ENCODE results near the gene ZNF410. TPM values are rescaled to one million over a fixed set of nuclear protein-coding genes. Genes with fewer than 3 reads are reported as not detected.
"Not testable (repeated sequence)": the region's sequence is repeated elsewhere in the genome, so short reads cannot be mapped to it uniquely, and the experiment has no call there.

Gene ZNF410
- total RNA-seq, 6 donors from 2014 or later: 23.4 to 80.7 (median 42.5) TPM

GRCh38 chr14:73861073-73861472 lies 25.6 kb upstream of the ZNF410 start:
- no peaks in the 10 kb centered on the region for H3K9me3 ChIP-seq
- no peak overlapping the region for H3K27ac ChIP-seq
- no peaks in the 10 kb centered on the region for H3K4me1 ChIP-seq
- peaks cover 0 to 9% (median 4%) of the 10 kb centered on the region in 4 donors for H3K36me3 ChIP-seq
- no peak overlapping the region for H3K4me3 ChIP-seq
- TF ChIP-seq POLR2AphosphoS5 (IDR thresholded peaks at IDR 0.05) (no peak), EP300 (IDR thresholded peaks at IDR 0.05) (no peak), CTCF (IDR thresholded peaks at IDR 0.05) (no peak), POLR2A (IDR thresholded peaks at IDR 0.05) (no peak)
- no peaks in the 10 kb centered on the region for H3K27me3 ChIP-seq
- WGBS, 2 donors: 93 to 95% methylated on average over 5 of the region's 5 CpGs
- DNase-seq (no peak), ATAC-seq (ENCODE audit: low FRiP score in 2 of 2) (no peak)

GRCh38 chr14:73862480-73862879 lies 24.2 kb upstream of the ZNF410 start:
- H3K9me3 ChIP-seq: no peaks in the 10 kb centered on the region
- DNase-seq: no peak
- ATAC-seq (ENCODE audit: low FRiP score in 2 of 2): no peak
- no peaks in the 10 kb centered on the region for H3K27me3 ChIP-seq
- peaks cover 0 to 9% (median 4%) of the 10 kb centered on the region in 4 donors for H3K36me3 ChIP-seq
- H3K4me1 ChIP-seq: no peaks in the 10 kb centered on the region
- TF ChIP-seq POLR2AphosphoS5 (IDR thresholded peaks at IDR 0.05) (no peak), EP300 (IDR thresholded peaks at IDR 0.05) (no peak), CTCF (IDR thresholded peaks at IDR 0.05) (no peak)
- WGBS, 2 donors: 89 to 90% methylated on average over 8 of the region's 8 CpGs
- no peak overlapping the region for H3K4me3 ChIP-seq
- no peak overlapping the region for H3K27ac ChIP-seq

GRCh38 chr14:73863209-73863608 lies 23.4 kb upstream of the ZNF410 start:
- no peak for ATAC-seq (ENCODE audit: low FRiP score in 2 of 2)
- Histone ChIP-seq H3K36me3 (peaks cover 0 to 9% (median 4%) of the 10 kb centered on the region in 4 donors), H3K4me3 (no peak overlapping the region), H3K27ac (no peak overlapping the region), H3K9me3 (no peaks in the 10 kb centered on the region), H3K27me3 (no peaks in the 10 kb centered on the region), H3K4me1 (no peaks in the 10 kb centered on the region)
- WGBS, 2 donors: 65 to 69% methylated on average over 2 of the region's 2 CpGs
- TF ChIP-seq EP300 (IDR thresholded peaks at IDR 0.05): no peak
- TF ChIP-seq CTCF (IDR thresholded peaks at IDR 0.05): no peak
- TF ChIP-seq POLR2AphosphoS5 (IDR thresholded peaks at IDR 0.05): no peak
- no peak for TF ChIP-seq POLR2A (IDR thresholded peaks at IDR 0.05)
- no peak for DNase-seq

GRCh38 chr14:73865534-73866113 lies 21.0 kb upstream of the ZNF410 start:
- DNase-seq: no peak
- peaks cover 0 to 9% (median 4%) of the 10 kb centered on the region in 4 donors for H3K36me3 ChIP-seq
- no peaks in the 10 kb centered on the region for H3K9me3 ChIP-seq
- 88 to 92% methylated on average over 8 of the region's 8 CpGs for WGBS, 2 donors
- TF ChIP-seq POLR2A (IDR thresholded peaks at IDR 0.05): no peak
- no peaks in the 10 kb centered on the region for H3K4me1 ChIP-seq
- no peak overlapping the region for H3K27ac ChIP-seq
- H3K4me3 ChIP-seq: no peak overlapping the region
- H3K27me3 ChIP-seq: no peaks in the 10 kb centered on the region
- no peak for ATAC-seq (ENCODE audit: low FRiP score in 2 of 2)

GRCh38 chr14:73869754-73870153 lies 16.9 kb upstream of the ZNF410 start:
- H3K36me3 ChIP-seq; H3K4me3 ChIP-seq; H3K27ac ChIP-seq; H3K27me3 ChIP-seq; ATAC-seq (ENCODE audit: low FRiP score in 2 of 2); H3K4me1 ChIP-seq; H3K9me3 ChIP-seq; DNase-seq: not testable (repeated sequence)
- WGBS, 2 donors: 93 to 94% methylated on average over 11 of the region's 11 CpGs

- Histone ChIP-seq H3K27ac (no peak overlapping the region), H3K36me3 (peaks cover 0 to 7% (median 0%) of the 10 kb centered on the region in 4 donors), H3K4me1 (peaks cover 0 to 7% (median 0%) of the 10 kb centered on the region in 4 donors), H3K4me3 (no peak overlapping the region), H3K27me3 (no peaks in the 10 kb centered on the region), H3K9me3 (no peaks in the 10 kb centered on the region)
- 98 to 99% methylated on average over 2 of the region's 2 CpGs for WGBS, 2 donors
- DNase-seq: no peak
- ATAC-seq (ENCODE audit: low FRiP score in 2 of 2): no peak
- TF ChIP-seq EP300 (IDR thresholded peaks at IDR 0.05): no peak
- TF ChIP-seq POLR2AphosphoS5 (IDR thresholded peaks at IDR 0.05): no peak
- TF ChIP-seq POLR2A (IDR thresholded peaks at IDR 0.05): no peak
- no peak for TF ChIP-seq CTCF (IDR thresholded peaks at IDR 0.05)
These were observed 16.0 kb upstream of the ZNF410 start for GRCh38 chr14:73870525-73871235.
